ENCODE results near the gene LAMP1. TPM values are rescaled to one million over a fixed set of nuclear protein-coding genes. Genes with fewer than 3 reads are reported as not detected.

Gene LAMP1
- total and polyA plus RNA-seq, 2 experiments from 2014 or later = 34.5 to 107 TPM

GRCh38 chr13:113365583-113365970, 68.5 kb downstream of the LAMP1 start:
- Histone ChIP-seq H3K79me2 (replicated peaks; ENCODE audit: insufficient read depth) (peaks cover 32% of the 10 kb centered on the region), H3K4me1 (ENCODE audit: insufficient read depth) (peaks cover 15% of the 10 kb centered on the region; the same call in 1 of the 2 replicates), H4K20me1 (replicated peaks; ENCODE audit: insufficient read depth) (peaks cover 21% of the 10 kb centered on the region), H3K4me3 (no peak overlapping the region), H2AFZ (peak overlapping the region; percentile 14; the same call in 1 of the 2 replicates), H3K9me2 (ENCODE audit: insufficient read depth) (no peaks in the 10 kb centered on the region), H3K4me2 (no peak overlapping the region), H3K27me3 (ENCODE audit: insufficient read depth) (no peaks in the 10 kb centered on the region), H3F3A (replicated peaks; ENCODE audit: low read depth) (0 out of 2 replicates have a peak, but pooled peaks cover 12% of the 10 kb centered on the region), H3K27ac (ENCODE audit: low read depth) (no peak overlapping the region), H3K36me3 (ENCODE audit: insufficient read depth) (no peaks in the 10 kb centered on the region; the same call in 1 of the 2 replicates)
- Mint-ChIP-seq H3K36me3 (ENCODE audit: low read depth) (peaks cover 10% of the 10 kb centered on the region; the same call in 2 of the 3 replicates), H3K27me3 (ENCODE audit: insufficient read depth, low read depth, poor library complexity) (peaks cover 6% of the 10 kb centered on the region), H3K9me3 (peaks cover 5% of the 10 kb centered on the region), H3K4me1 (peaks cover 24% of the 10 kb centered on the region), H3K4me3 (peak overlapping the region; percentile 14; the same call in 1 of the 3 replicates), H3K27ac (peak overlapping the region; percentile 65)
- TF ChIP-seq STAT1 (IDR thresholded peaks at IDR 0.05; ENCODE audit: unreplicated experiment) = no peak
- TF ChIP-seq JUNB (IDR thresholded peaks at IDR 0.05; ENCODE audit: unreplicated experiment) = no peak
- no peak for TF ChIP-seq ZNF114 (CRISPR knock-in tag; IDR thresholded peaks at IDR 0.05)
- ATAC-seq (no peak), DNase-seq (ENCODE audit: low spot score) (no peak)

GRCh38 chr13:113365971-113366588, 69.0 kb downstream of the LAMP1 start:
- no peaks in the 10 kb centered on the region; the same call in 1 of the 2 replicates for H3K36me3 ChIP-seq (ENCODE audit: insufficient read depth)
- DNase-seq (ENCODE audit: low spot score) (no peak), ATAC-seq (peak; percentile 10)
- TF ChIP-seq ZNF331 (CRISPR knock-in tag; IDR thresholded peaks at IDR 0.05; ENCODE audit: low read depth) (no peak), ZNF462 (CRISPR knock-in tag; IDR thresholded peaks at IDR 0.05) (no peak)
- TF ChIP-seq, protein P1, sequence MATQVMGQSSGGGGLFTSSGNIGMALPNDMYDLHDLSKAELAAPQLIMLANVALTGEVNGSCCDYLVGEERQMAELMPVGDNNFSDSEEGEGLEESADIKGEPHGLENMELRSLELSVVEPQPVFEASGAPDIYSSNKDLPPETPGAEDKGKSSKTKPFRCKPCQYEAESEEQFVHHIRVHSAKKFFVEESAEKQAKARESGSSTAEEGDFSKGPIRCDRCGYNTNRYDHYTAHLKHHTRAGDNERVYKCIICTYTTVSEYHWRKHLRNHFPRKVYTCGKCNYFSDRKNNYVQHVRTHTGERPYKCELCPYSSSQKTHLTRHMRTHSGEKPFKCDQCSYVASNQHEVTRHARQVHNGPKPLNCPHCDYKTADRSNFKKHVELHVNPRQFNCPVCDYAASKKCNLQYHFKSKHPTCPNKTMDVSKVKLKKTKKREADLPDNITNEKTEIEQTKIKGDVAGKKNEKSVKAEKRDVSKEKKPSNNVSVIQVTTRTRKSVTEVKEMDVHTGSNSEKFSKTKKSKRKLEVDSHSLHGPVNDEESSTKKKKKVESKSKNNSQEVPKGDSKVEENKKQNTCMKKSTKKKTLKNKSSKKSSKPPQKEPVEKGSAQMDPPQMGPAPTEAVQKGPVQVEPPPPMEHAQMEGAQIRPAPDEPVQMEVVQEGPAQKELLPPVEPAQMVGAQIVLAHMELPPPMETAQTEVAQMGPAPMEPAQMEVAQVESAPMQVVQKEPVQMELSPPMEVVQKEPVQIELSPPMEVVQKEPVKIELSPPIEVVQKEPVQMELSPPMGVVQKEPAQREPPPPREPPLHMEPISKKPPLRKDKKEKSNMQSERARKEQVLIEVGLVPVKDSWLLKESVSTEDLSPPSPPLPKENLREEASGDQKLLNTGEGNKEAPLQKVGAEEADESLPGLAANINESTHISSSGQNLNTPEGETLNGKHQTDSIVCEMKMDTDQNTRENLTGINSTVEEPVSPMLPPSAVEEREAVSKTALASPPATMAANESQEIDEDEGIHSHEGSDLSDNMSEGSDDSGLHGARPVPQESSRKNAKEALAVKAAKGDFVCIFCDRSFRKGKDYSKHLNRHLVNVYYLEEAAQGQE (IDR thresholded peaks at IDR 0.05; ENCODE audit: unreplicated experiment) = peak; percentile 43
- H3K27ac ChIP-seq (ENCODE audit: low read depth) = no peak overlapping the region
- H3K4me1 ChIP-seq (ENCODE audit: insufficient read depth) = peaks cover 15% of the 10 kb centered on the region; the same call in 1 of the 2 replicates
- no peaks in the 10 kb centered on the region for H3K27me3 ChIP-seq (ENCODE audit: insufficient read depth)
- 0 out of 2 replicates have a peak, but pooled peaks cover 11% of the 10 kb centered on the region for H3F3A ChIP-seq (replicated peaks; ENCODE audit: low read depth)
- peaks cover 27% of the 10 kb centered on the region for H3K79me2 ChIP-seq (replicated peaks; ENCODE audit: insufficient read depth)
- H3K9me2 ChIP-seq (ENCODE audit: insufficient read depth) = no peaks in the 10 kb centered on the region
- peaks cover 16% of the 10 kb centered on the region for H4K20me1 ChIP-seq (replicated peaks; ENCODE audit: insufficient read depth)
- peak overlapping the region; percentile 14; the same call in 1 of the 2 replicates for H2AFZ ChIP-seq
- Mint-ChIP-seq H3K36me3 (ENCODE audit: low read depth) (peaks cover 8% of the 10 kb centered on the region; the same call in 2 of the 3 replicates), H3K4me3 (no peak overlapping the region), H3K27ac (peak overlapping the region; percentile 65; the same call in 1 of the 2 replicates), H3K4me1 (peaks cover 24% of the 10 kb centered on the region), H3K27me3 (ENCODE audit: insufficient read depth, low read depth, poor library complexity) (peaks cover 9% of the 10 kb centered on the region), H3K9me3 (peaks cover 8% of the 10 kb centered on the region)
- H3K4me3 ChIP-seq = no peak overlapping the region
- no peak overlapping the region; the same call in 1 of the 2 replicates for H3K4me2 ChIP-seq

Data from GM23338 (cell line).